ENCODE results near the gene SARNP.

The SARNP gene

DNA sequence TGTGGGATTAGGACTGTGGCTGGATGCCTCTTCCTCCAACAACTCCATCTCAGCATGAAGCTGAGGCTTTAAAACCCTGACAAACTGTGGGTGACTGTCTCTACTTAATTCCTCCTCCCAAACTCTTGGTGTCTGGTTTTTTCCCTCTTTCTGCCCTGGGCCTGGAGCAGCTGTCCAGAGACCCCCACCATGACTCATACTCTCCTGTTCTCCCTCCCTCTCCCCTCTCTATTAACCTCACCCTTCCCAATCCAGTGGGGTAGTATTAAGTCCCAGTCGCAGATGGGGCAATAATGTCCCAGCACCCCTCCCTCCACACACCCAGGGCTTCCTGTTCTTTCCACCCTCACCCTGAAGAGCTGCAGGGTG lies 13.9 kb upstream of the SARNP start:
- WGBS = no CpG with 5 or more reads among the region's 1 CpG
- no peaks in the 10 kb centered on the region for H3K9me3 ChIP-seq (ENCODE audit: control insufficient read depth, low read length)

DNA sequence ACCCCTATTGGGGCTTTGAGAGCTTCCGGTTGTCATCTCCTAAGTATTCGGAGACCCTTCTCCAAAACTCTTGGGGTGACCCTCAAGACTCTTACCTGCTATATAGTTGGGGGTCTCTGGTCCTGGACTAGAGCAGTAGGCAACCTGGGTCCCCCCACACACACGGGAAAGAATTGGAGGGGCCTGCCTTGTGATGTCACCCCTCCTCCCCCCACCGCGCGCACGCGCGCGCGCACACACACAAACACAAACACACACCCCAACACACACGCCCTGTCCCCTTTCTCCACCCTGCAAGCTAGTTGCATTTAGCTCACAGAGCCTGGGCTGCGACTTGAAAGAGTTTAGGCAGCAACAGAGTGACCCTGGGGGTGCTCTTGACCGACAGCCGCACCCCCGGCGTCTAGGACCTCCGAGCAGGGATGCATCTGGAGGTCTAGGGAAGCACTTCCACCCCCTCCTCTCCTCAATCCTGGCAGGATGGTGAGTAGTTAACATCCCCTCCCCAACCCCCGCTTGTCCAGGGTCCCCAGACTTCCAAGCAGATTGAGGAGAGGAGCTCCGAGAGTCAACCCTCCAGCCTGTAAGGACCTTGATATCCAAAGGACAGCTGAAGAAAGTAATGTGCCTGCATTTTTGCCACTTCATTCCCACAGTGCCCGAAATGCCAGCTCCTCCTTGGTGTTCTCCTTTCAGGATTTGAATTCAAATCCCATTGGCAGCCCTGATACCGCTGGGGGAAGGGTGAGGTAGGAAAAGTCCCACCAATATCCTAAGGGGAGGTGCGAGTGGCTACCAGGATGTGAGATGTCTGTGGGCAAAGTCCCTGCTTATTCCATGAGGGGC lies 13.3 kb upstream of the SARNP start:
- WGBS = 3% methylated on average over 22 of the region's 23 CpGs
- peak; percentile 77 for DNase-seq
- Histone ChIP-seq H3K79me1 (replicated peaks; ENCODE audit: low read length, poor library complexity, severe bottlenecking) (peaks cover 14% of the 10 kb centered on the region), H3K36me3 (ENCODE audit: control insufficient read depth in 1 of 2, insufficient read depth in 2 of 2, low read depth in 1 of 2, low read length in 2 of 2) (peaks cover 27 to 28% of the 10 kb centered on the region in 2 experiments), H2BK15ac (ENCODE audit: low read depth, poor library complexity, severe bottlenecking) (peak overlapping the region; percentile 62), H3K23ac (ENCODE audit: low read length in 2 of 2) (no peak overlapping the region), H2AFZ (ENCODE audit: low read depth, low read length) (peak overlapping the region; percentile 83), H2BK5ac (ENCODE audit: low read depth, low read length, poor library complexity, severe bottlenecking) (no peak overlapping the region), H3K4me2 (ENCODE audit: low read length, poor library complexity, severe bottlenecking) (peak overlapping the region; percentile 88), H3K9me3 (ENCODE audit: control insufficient read depth, low read length) (no peaks in the 10 kb centered on the region), H3K27ac (ENCODE audit: low read length, poor library complexity, severe bottlenecking) (peak overlapping the region; percentile 69), H3K27me3 (ENCODE audit: control insufficient read depth in 1 of 2, insufficient read depth in 1 of 2, low read length in 2 of 2) (no peaks in the 10 kb centered on the region), H3K9ac (ENCODE audit: low read length) (peak overlapping the region; percentile 91), H3K14ac (ENCODE audit: low read length in 2 of 2) (peak overlapping the region in 1 of 2 experiments; percentile 23), H4K8ac (ENCODE audit: low read length) (peak overlapping the region; percentile 80), H2BK120ac (ENCODE audit: low read depth, low read length) (peak overlapping the region; percentile 88), H3K4me1 (ENCODE audit: control insufficient read depth, insufficient read depth, low read depth, low read length) (peaks cover 31% of the 10 kb centered on the region), H3K4me3 (ENCODE audit: insufficient read depth in 1 of 2, low read depth in 1 of 2, low read length in 2 of 2) (peak overlapping the region; percentile 77 to 94), H4K91ac (ENCODE audit: low read length) (peak overlapping the region; percentile 15), H3K18ac (ENCODE audit: low read depth in 1 of 2, low read length in 2 of 2) (peak overlapping the region; percentile 73 to 78), H3K4ac (ENCODE audit: low read depth in 1 of 2, low read length in 2 of 2) (peak overlapping the region in 1 of 2 experiments; percentile 97), H2BK12ac (ENCODE audit: low read length in 2 of 2) (peak overlapping the region in 1 of 2 experiments; percentile 12), H2AK5ac (ENCODE audit: low read length, severe bottlenecking) (no peak overlapping the region)

More for the DNA sequence above, 13.9 kb upstream of the SARNP start:
- Histone ChIP-seq H3K27me3 (ENCODE audit: control insufficient read depth in 1 of 2, insufficient read depth in 1 of 2, low read length in 2 of 2) (no peaks in the 10 kb centered on the region), H3K18ac (ENCODE audit: low read depth in 1 of 2, low read length in 2 of 2) (no peak overlapping the region), H2AK5ac (ENCODE audit: low read length, severe bottlenecking) (no peak overlapping the region), H2BK120ac (ENCODE audit: low read depth, low read length) (no peak overlapping the region), H3K9ac (ENCODE audit: low read length) (peak overlapping the region; percentile 91), H2BK12ac (ENCODE audit: low read length in 2 of 2) (no peak overlapping the region), H3K4me1 (ENCODE audit: control insufficient read depth, insufficient read depth, low read depth, low read length) (peaks cover 28% of the 10 kb centered on the region), H3K23ac (ENCODE audit: low read length in 2 of 2) (no peak overlapping the region), H3K36me3 (ENCODE audit: control insufficient read depth in 1 of 2, insufficient read depth in 2 of 2, low read depth in 1 of 2, low read length in 2 of 2) (peaks cover 28 to 34% of the 10 kb centered on the region in 2 experiments), H4K8ac (ENCODE audit: low read length) (no peak overlapping the region), H3K4me3 (ENCODE audit: insufficient read depth in 1 of 2, low read depth in 1 of 2, low read length in 2 of 2) (peak overlapping the region; percentile 77 to 94), H4K91ac (ENCODE audit: low read length) (no peak overlapping the region), H3K4ac (ENCODE audit: low read depth in 1 of 2, low read length in 2 of 2) (no peak overlapping the region), H3K4me2 (ENCODE audit: low read length, poor library complexity, severe bottlenecking) (peak overlapping the region; percentile 88), H2BK15ac (ENCODE audit: low read depth, poor library complexity, severe bottlenecking) (no peak overlapping the region), H3K27ac (ENCODE audit: low read length, poor library complexity, severe bottlenecking) (no peak overlapping the region), H2AFZ (ENCODE audit: low read depth, low read length) (no peak overlapping the region), H3K14ac (ENCODE audit: low read length in 2 of 2) (peak overlapping the region in 1 of 2 experiments; percentile 27), H2BK5ac (ENCODE audit: low read depth, low read length, poor library complexity, severe bottlenecking) (no peak overlapping the region), H3K79me1 (replicated peaks; ENCODE audit: low read length, poor library complexity, severe bottlenecking) (peaks cover 14% of the 10 kb centered on the region)
- DNase-seq = peak; percentile 55

DNA sequence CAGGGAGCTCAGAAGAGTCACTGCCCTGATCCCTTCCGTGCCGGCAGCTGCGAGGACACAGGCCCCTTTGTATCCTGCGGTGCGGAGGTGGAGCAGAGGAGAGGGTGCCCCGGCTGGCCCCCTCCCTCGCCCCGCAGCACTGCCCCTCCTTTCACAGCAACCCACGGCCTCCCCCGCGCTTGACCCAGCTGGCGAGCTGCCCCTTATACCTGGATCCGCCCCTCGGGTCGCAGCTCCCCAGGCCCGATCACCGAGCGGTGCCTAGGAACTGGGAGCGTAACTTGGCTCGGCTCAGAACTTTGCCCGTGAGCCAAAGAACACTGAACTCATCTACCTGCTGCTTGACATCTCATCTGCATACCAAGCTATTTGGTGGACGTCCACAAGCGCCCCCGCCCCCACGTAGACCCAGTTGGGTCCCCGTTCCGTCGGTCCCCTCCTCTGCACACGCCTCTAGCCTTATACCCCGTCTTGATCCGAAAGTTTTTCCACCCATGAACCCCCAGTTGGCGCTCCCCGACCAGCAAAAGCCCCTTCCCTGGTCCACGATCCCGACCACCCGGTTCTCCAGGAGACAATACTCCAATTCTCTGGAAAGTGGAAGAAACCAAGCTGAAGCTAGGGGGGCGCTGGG lies 12.6 kb upstream of the SARNP start:
- DNase-seq = no peak
- Histone ChIP-seq H2BK120ac (ENCODE audit: low read depth, low read length) (peak overlapping the region; percentile 88), H3K4me1 (ENCODE audit: control insufficient read depth, insufficient read depth, low read depth, low read length) (peaks cover 31% of the 10 kb centered on the region), H3K14ac (ENCODE audit: low read length in 2 of 2) (peak overlapping the region in 1 of 2 experiments; percentile 99), H3K79me1 (replicated peaks; ENCODE audit: low read length, poor library complexity, severe bottlenecking) (peaks cover 14% of the 10 kb centered on the region), H2BK12ac (ENCODE audit: low read length in 2 of 2) (peak overlapping the region in 1 of 2 experiments; percentile 49), H2BK15ac (ENCODE audit: low read depth, poor library complexity, severe bottlenecking) (no peak overlapping the region), H3K27me3 (ENCODE audit: control insufficient read depth in 1 of 2, insufficient read depth in 1 of 2, low read length in 2 of 2) (no peaks in the 10 kb centered on the region), H2AK5ac (ENCODE audit: low read length, severe bottlenecking) (no peak overlapping the region), H4K91ac (ENCODE audit: low read length) (peak overlapping the region; percentile 48), H4K8ac (ENCODE audit: low read length) (no peak overlapping the region), H3K9ac (ENCODE audit: low read length) (peak overlapping the region; percentile 91), H2AFZ (ENCODE audit: low read depth, low read length) (peak overlapping the region; percentile 74), H2BK5ac (ENCODE audit: low read depth, low read length, poor library complexity, severe bottlenecking) (no peak overlapping the region), H3K27ac (ENCODE audit: low read length, poor library complexity, severe bottlenecking) (peak overlapping the region; percentile 69), H3K4me2 (ENCODE audit: low read length, poor library complexity, severe bottlenecking) (peak overlapping the region; percentile 88), H3K9me3 (ENCODE audit: control insufficient read depth, low read length) (no peaks in the 10 kb centered on the region), H3K4me3 (ENCODE audit: insufficient read depth in 1 of 2, low read depth in 1 of 2, low read length in 2 of 2) (peak overlapping the region; percentile 77 to 94), H3K18ac (ENCODE audit: low read depth in 1 of 2, low read length in 2 of 2) (peak overlapping the region; percentile 78 to 88), H3K4ac (ENCODE audit: low read depth in 1 of 2, low read length in 2 of 2) (peak overlapping the region in 1 of 2 experiments; percentile 97), H3K23ac (ENCODE audit: low read length in 2 of 2) (peak overlapping the region in 1 of 2 experiments; percentile 91), H3K36me3 (ENCODE audit: control insufficient read depth in 1 of 2, insufficient read depth in 2 of 2, low read depth in 1 of 2, low read length in 2 of 2) (peaks cover 21 to 24% of the 10 kb centered on the region in 2 experiments)
- WGBS = under 1% methylated on average over 37 of the region's 37 CpGs

DNA sequence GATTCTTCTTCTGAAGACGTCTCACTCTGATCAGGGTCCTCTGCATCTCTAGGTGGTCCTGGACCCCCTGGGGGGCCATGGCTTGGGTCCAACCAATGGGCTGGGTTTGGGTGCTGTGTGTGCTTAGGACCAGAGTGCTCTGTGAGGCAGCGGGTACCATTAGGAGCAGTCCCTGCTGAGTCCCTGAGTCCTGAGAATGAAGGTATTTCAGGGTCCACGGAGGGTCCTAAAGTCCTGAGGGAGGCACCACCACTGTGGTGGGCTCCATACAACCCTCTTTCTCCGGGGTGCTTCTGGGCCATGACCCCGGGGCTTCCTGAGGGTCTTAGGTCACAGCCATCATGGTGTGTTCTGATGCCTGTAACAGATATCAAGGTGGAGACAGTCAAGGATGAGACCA lies 10.8 kb upstream of the SARNP start:
- Histone ChIP-seq H2BK15ac (ENCODE audit: low read depth, poor library complexity, severe bottlenecking) (no peak overlapping the region), H4K91ac (ENCODE audit: low read length) (no peak overlapping the region), H2BK5ac (ENCODE audit: low read depth, low read length, poor library complexity, severe bottlenecking) (no peak overlapping the region), H2BK120ac (ENCODE audit: low read depth, low read length) (no peak overlapping the region), H3K27ac (ENCODE audit: low read length, poor library complexity, severe bottlenecking) (no peak overlapping the region), H4K8ac (ENCODE audit: low read length) (no peak overlapping the region), H3K14ac (ENCODE audit: low read length in 2 of 2) (no peak overlapping the region), H2BK12ac (ENCODE audit: low read length in 2 of 2) (no peak overlapping the region), H3K9ac (ENCODE audit: low read length) (peak overlapping the region; percentile 91), H3K23ac (ENCODE audit: low read length in 2 of 2) (no peak overlapping the region), H3K4me1 (ENCODE audit: control insufficient read depth, insufficient read depth, low read depth, low read length) (peaks cover 30% of the 10 kb centered on the region), H3K4me2 (ENCODE audit: low read length, poor library complexity, severe bottlenecking) (no peak overlapping the region), H2AFZ (ENCODE audit: low read depth, low read length) (no peak overlapping the region), H3K4me3 (ENCODE audit: insufficient read depth in 1 of 2, low read depth in 1 of 2, low read length in 2 of 2) (peak overlapping the region in 1 of 2 experiments; percentile 94), H3K18ac (ENCODE audit: low read depth in 1 of 2, low read length in 2 of 2) (no peak overlapping the region), H3K27me3 (ENCODE audit: control insufficient read depth in 1 of 2, insufficient read depth in 1 of 2, low read length in 2 of 2) (no peaks in the 10 kb centered on the region), H3K79me1 (replicated peaks; ENCODE audit: low read length, poor library complexity, severe bottlenecking) (peaks cover 13% of the 10 kb centered on the region), H3K4ac (ENCODE audit: low read depth in 1 of 2, low read length in 2 of 2) (no peak overlapping the region), H3K36me3 (ENCODE audit: control insufficient read depth in 1 of 2, insufficient read depth in 2 of 2, low read depth in 1 of 2, low read length in 2 of 2) (peaks cover 16 to 17% of the 10 kb centered on the region in 2 experiments), H3K9me3 (ENCODE audit: control insufficient read depth, low read length) (no peaks in the 10 kb centered on the region), H2AK5ac (ENCODE audit: low read length, severe bottlenecking) (no peak overlapping the region)
- 88% methylated on average over 5 of the region's 5 CpGs for WGBS
- DNase-seq = no peak

Measured in mesenchymal stem cell (in vitro differentiated cells and primary cell).